IPS-NIHi7 (cell line): ENCODE results near the gene PKNOX2.
A peak's percentile ranks its signal among the peaks of the same experiment; 100 is the strongest.

Experiments
- DNase-seq: peaks from one replicate; pipeline ENCODE4 v3.0.0; 2012; ENCODE audit warnings: mixed read lengths; ENCODE audit errors: extremely low spot score

PKNOX2 gene

DNA sequence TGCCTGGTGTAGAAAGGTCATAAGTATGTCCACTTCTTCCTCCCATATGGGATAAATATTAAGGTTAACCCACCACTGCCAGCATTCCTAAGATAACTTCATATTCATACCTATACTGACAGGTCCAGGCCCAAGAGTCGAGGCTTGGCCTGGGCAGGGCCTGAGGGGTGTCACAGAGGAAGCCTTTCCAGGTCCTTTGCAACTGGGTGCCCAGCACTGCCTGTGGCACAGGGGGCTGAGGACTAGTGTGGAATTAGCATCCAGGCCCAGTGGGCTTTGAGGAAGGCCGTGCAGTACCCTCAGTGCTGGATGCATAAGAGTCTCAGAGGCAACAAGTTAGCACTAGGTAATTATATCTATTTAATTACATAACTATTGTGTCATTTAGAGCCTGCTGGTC is 65.4 kb downstream of the PKNOX2 start:
- DNase-seq, result no peak

- DNase-seq, result no peak
These were observed 68.6 kb downstream of the PKNOX2 start for GRCh38 chr11:125233116-125233515.

DNA sequence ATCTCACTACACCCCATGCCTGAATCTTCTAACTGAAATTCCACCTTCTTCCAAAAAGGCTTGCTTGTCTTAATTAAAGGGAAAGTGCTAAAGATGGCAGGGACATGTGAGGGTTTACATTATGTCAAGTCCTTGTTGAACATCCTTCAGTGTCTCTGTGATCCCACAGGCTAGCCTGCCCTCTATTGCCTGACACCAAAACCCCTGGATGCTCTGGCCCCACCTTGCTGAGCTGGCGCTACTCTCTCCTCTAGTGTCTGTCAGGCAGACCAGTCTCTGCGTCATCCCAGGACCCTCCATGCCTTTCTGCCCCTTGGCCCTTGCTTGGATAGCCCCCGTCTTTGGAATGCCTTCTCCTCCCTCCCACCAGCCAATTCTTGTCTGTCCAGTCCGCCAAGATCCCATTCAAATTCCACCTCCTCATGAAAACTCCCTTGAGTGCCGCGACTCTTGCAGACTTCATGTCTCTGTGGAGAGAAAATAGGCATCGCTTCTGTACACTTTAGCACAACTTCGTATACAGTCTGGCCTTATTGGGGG is 69.3 kb downstream of the PKNOX2 start:
- DNase-seq, result peak; percentile 49

DNA sequence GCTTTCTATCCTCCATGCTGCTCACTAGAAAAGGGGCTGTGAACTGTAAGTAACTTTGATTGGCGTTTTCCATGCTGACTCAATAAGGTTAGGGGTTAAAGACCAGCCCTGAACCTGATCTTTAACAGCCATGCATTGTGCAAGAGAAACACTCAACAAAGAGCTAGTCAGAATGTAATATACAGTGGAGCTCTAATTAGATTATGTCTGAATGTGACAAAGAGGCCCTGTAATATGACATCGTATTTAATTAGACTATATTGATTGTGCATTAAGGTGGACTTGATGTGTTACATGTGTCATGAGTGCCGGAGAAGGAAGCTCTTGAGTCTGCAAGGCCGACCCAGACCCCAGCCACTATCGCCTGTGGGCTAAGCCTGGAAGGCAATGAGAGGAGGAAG is 70.5 kb downstream of the PKNOX2 start:
- no peak for DNase-seq

DNA sequence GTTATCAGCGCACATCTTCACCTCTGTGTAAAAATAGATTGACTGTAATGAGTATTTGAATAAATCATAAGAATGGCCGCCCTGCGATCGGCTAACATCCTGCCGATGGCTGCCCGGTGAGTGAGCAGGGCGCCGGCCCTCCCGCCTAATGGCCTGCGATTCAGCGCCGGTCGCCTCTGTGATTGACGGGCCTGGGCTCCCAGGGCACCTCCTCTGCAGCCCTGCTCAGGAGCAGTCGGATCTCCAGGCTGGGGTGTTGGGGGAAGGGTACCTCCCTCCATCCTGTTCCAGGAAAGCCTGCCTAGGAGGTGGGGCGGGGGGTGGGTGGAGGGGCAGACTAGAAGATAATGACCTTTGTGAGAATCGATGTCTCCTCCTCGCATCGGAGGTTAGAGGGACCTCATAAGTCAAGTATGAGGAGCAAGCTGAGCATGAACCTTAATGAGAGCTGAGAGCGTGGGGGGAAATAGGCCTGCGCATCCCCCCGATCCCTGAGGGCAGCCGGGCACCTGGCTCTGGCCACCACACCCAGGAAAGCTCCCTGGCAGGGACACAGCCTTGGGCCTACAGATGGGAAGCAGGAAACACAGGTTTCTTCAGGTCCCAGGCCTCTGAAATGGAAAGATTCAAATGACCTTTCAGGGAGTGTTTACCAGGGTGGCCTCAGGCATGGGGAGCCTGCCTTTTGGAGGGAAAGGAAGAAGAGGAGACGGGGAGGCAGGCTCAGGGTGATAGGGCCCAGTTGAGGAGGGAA is 71.7 kb downstream of the PKNOX2 start:
- no peak for DNase-seq

DNA sequence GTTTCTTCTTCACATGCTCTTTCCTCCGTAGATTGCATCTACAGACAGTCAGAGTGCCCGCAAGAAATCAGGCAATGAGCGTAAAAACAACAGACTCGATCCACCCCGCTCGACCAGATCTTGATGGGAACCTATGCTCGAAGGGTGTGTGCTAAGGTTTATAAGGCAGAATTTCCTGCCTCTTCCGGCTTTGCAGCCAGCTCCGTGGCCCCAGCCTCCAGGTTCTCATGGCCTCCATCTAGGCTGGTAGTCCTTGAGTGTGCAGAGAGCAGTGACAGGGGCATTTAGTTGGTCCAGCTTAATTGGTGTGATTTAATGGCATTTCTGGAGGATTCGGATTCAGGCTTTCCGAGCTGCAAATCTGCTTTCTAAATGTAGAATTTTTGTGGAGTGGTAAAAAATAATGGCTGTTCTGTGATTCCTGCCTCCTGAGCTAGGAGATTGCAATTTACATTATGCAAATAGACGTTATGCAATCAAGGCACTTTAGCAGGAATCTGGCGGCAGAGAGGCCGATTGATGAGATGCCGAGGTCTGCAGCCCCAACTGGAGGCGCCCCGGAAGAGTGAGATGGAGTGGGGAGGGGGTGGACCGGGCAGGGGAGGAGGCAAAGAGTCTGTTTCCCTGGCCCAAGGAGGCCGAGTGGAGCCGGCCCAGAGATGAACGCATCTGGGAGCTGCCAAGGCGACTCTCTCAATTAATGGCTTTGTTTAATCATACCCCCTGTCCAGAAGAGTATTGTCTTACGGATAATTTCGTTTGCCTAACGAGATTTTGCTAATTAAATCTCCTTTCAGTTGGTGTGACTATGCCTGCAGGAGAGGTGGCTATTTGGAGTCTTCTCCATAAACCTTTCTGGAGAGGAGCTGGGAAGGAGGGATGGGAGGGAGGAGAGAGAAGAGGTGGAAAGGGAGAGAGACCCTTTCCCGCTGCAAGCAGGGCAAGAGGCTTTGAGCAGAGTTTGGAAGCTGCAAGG is 75.3 kb downstream of the PKNOX2 start:
- peak; percentile 63 for DNase-seq

- DNase-seq, result no peak
These were observed 76.6 kb downstream of the PKNOX2 start for GRCh38 chr11:125241104-125241503.

DNA sequence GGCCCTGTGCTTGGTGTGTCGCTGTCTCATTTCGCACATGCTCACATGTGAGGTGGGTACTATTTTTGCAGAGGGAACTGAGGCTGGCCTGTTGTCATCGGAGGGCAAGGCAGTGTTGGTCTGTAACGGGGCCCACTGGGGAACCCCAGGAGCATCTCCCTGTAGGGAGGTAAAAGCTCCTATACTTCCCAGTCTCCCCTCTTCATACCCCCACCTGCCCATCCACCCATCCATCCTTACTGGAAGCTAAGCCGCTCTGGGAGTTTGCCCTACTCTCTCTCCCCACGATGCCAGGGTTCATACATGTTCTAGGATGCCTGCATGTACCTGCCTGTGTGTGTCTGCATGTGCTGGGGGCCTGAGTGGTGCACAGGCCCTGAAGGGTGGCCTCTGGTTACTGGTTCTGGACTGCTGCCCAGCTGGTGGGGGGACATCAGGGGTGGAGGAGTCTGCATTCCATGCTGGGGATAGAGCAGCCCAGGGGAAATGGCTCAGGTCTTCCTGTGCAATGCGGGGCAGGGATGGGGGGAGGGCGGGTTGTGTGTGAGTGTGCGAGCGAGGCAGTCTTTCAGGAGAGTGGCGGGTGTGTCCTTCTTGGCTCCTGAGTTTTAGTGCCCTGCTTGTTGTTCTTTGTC is 77.7 kb downstream of the PKNOX2 start:
- DNase-seq, result no peak

- DNase-seq, result no peak
These were observed 79.6 kb downstream of the PKNOX2 start for GRCh38 chr11:125244166-125244565.

DNA sequence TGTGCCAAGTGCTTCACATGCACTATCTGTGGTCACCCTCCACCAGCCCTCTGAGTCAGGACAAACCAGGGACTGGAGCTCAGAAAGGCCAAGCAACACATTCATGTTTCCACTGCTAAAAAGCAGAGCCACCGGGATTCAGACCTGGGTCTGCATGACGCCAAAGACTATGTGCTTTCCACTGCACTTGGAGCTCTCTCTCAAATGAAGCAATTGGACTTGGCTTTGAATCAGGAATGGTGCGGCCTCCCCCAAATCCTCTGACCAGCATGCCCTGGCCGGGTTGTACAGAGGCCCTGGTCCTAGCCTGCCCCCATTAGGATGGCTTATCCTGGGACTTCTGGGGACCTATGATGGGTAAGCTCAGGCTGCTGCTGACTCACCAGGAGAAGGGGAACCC is 80.7 kb downstream of the PKNOX2 start:
- no peak for DNase-seq

- DNase-seq, result no peak
These were observed 82.9 kb downstream of the PKNOX2 start for GRCh38 chr11:125247431-125247830.

- DNase-seq, result no peak
These were observed 86.0 kb downstream of the PKNOX2 start for GRCh38 chr11:125250318-125251213.

DNA sequence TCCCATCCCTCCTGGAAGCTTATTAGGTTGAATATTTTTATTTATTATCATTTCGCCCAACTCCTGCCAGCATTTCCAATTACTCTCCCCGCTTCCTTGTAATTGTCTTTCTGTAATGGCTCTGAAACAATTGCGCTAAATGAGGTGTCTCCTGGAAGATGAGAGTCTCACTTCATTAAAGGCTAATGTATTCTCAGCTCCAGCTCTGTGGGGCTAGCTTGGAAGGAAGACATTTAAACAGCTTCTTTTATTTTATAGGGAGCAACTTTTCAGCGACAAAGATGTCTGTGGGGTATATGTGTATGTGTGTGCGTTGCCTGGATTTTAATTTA is 86.6 kb downstream of the PKNOX2 start:
- DNase-seq, result no peak

DNA sequence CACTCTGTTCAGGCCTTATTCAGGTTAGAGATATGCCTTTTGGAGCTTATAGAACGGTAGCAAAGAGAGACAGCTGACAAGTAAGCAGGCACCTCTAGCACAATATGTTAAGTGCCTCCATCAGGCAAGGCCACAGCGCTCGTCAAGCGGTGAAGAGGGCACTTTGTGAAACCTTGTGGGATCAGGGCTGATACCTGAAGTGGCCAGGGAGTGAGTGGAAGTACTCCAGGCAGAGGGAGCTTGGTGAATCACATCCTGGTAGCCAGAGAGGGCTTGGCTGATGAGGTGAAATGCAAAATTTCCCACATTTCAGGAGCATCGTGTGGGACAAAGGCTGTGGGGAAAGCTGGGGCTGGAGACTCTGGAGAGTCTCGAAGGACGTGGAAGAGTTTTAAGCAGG is 87.4 kb downstream of the PKNOX2 start:
- DNase-seq, result no peak

DNA sequence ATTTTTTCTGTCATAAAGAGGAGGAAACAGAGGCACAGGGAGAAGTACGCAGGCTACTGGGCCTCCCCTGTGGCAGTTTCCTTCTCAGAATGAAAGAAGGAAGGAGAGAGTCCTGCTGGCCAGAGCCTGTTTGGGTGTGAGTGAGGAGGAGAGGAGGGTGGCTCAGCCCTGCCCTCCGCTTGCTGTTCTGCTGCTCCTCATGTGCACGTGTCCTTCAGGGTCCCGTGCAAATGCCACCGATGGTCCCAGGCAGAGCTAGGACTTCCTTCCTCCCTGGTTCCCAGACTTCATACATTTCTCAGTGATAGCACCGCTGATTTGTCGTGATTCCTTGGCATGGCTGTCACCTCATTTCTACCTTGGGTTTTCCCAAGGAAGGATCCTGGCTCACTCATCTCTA is 88.7 kb downstream of the PKNOX2 start:
- DNase-seq, result no peak

- DNase-seq, result no peak
These were observed 89.4 kb downstream of the PKNOX2 start for GRCh38 chr11:125253795-125254525.

DNA sequence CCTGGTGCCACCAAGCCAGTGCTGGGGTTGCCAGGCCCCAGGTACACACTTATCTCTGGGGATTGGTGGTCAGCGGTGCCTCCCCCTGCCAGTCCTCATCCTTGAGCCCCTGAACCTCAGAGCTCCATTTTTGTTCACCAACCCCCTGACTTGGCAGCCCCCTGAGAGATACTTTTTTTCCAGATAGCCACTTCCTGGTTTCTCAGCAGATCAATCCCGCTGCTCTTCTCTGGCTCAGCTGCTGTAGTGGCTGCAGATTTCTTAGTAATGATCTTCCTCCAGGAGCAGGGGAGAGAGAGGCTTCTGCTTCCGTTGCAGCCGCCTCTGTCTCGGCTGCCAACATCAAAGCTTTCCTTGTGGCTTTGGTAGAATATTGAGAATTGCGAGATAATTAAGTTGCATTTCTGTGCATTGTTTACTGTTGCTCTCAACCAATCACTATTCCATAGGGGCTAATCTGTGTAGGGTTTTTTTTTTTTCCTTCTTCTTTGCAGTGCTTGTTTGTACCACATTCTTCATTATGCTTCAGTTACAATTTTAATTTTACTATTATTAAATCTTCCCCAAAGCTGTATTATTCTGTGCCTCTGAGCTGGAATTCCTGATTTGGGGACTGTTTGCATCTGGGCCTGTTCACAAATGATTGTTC is 92.1 kb downstream of the PKNOX2 start:
- no peak for DNase-seq

- DNase-seq, result peak; percentile 72
These were observed 92.6 kb downstream of the PKNOX2 start for GRCh38 chr11:125257190-125257579.

- DNase-seq, result no peak
These were observed 93.2 kb downstream of the PKNOX2 start for GRCh38 chr11:125257751-125258150.
